ENCODE data around the gene FAM209A. TPM values are rescaled to one million over a fixed set of nuclear protein-coding genes. Genes with fewer than 3 reads are reported as not detected.

FAM209A gene
- total RNA-seq, 1 experiment from 2014 or later = 0.34 TPM

DNA sequence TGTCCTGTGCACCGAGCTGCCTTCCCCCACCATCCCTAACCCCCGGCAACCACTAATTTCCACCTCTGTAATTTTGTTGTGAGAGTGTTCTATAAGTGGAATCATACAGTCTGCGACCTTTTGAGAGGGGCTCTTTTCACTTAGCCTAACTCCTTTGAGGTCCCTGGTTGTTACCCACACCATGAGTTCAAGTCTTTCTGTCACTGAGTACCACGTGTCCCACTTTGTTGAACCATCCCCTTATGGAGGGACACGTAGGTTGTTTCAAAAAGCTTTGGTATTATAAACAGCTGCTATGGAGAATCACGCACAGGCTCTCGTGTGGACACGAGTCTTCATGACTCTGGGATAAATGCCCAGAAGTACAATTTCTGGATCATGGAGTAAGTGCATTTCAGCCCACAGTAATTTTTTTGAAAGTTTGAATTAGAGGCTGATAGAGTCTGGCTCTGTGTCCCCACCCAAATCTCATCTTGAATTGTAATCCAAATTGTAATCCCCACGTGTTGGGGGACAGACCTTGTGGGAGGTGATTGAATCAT is 18.0 kb downstream of the FAM209A start:
- TF ChIP-seq CEBPB (IDR thresholded peaks at IDR 0.05; ENCODE audit: low read depth) (no peak), ELF1 (IDR thresholded peaks at IDR 0.05; ENCODE audit: borderline replicate concordance, low read depth) (no peak), SP1 (IDR thresholded peaks at IDR 0.05; ENCODE audit: low read depth) (no peak)
- TF ChIP-seq, protein P1, sequence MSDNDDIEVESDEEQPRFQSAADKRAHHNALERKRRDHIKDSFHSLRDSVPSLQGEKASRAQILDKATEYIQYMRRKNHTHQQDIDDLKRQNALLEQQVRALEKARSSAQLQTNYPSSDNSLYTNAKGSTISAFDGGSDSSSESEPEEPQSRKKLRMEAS (IDR thresholded peaks at IDR 0.05) = no peak
- H2AFZ ChIP-seq (ENCODE audit: low read depth, low read length, poor library complexity, severe bottlenecking) = no peak overlapping the region
- H3K79me2 ChIP-seq (ENCODE audit: insufficient read depth, low read length) = no peaks in the 10 kb centered on the region
- no peaks in the 10 kb centered on the region for H3K27me3 ChIP-seq (ENCODE audit: insufficient read depth, low read length)
- H3K36me3 ChIP-seq (ENCODE audit: control insufficient read depth in 1 of 2, insufficient read depth in 2 of 2, low read length in 2 of 2) = no peaks in the 10 kb centered on the region
- no peak overlapping the region for H3K9ac ChIP-seq (ENCODE audit: low read length)
- no peaks in the 10 kb centered on the region for H3K4me1 ChIP-seq (ENCODE audit: control insufficient read depth in 1 of 2, insufficient read depth in 2 of 2, low read length in 2 of 2)
- intact Hi-C loops (cut with micrococcal nuclease) = no loop called here
- ATAC-seq (no peak), DNase-seq (ENCODE audit: low read depth, low spot score) (no peak)
- H3K9me2 ChIP-seq (ENCODE audit: insufficient read depth) = no peaks in the 10 kb centered on the region
- ChIA-PET POLR2A (no interaction called here), CTCF (no interaction called here), RAD21 (ENCODE audit: low non-redundant PET in 1 of 2, low total read pairs in 2 of 2, uncharacterized antibody in 2 of 2, unreplicated experiment in 2 of 2) (no interaction called here)
- BruUV-seq (replicated peaks) = no TSS peak
- H3K9me3 ChIP-seq (ENCODE audit: control insufficient read depth in 1 of 2, insufficient read depth in 1 of 2, low read depth in 1 of 2, low read length in 2 of 2) = no peaks in the 10 kb centered on the region
- no peaks in the 10 kb centered on the region for H4K20me1 ChIP-seq (ENCODE audit: insufficient read depth)
- no peak overlapping the region for H3K27ac ChIP-seq (ENCODE audit: low read depth, low read length)
- no peak overlapping the region for H3K4me2 ChIP-seq (ENCODE audit: low read length)
- H3K4me3 ChIP-seq (replicated peaks in 1 of 2; ENCODE audit: low read depth in 1 of 2, low read length in 2 of 2) = no peak overlapping the region

DNA sequence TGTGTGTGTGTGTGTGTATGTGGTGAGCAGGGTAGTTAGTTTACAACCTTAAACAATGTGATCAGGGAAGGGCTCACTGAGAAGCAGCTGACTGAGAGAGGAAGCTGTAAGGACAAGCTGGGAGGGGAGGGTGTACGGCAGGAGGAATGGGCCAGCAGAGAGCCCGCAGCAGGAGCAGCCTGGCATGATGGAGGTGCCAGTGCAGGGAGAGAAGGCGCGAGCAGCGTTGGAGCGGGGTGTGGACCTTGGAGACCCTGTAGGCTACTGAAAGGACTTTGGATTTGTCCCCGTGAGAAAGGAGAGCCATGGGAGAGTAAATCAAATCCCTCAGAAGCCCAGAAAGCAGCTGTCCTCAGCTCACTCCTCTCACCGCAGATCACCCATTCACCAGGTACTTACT is 27.0 kb downstream of the FAM209A start:
- Histone ChIP-seq H3K27me3 (ENCODE audit: insufficient read depth, low read length) (no peaks in the 10 kb centered on the region), H3K9me3 (ENCODE audit: control insufficient read depth in 1 of 2, insufficient read depth in 1 of 2, low read depth in 1 of 2, low read length in 2 of 2) (no peaks in the 10 kb centered on the region), H3K9me2 (ENCODE audit: insufficient read depth) (no peaks in the 10 kb centered on the region), H3K79me2 (ENCODE audit: insufficient read depth, low read length) (no peaks in the 10 kb centered on the region), H2AFZ (ENCODE audit: low read depth, low read length, poor library complexity, severe bottlenecking) (no peak overlapping the region), H3K27ac (ENCODE audit: low read depth, low read length) (no peak overlapping the region), H3K4me2 (ENCODE audit: low read length) (no peak overlapping the region), H3K9ac (ENCODE audit: low read length) (no peak overlapping the region), H3K36me3 (ENCODE audit: control insufficient read depth in 1 of 2, insufficient read depth in 2 of 2, low read length in 2 of 2) (no peaks in the 10 kb centered on the region), H4K20me1 (ENCODE audit: insufficient read depth) (no peaks in the 10 kb centered on the region), H3K4me1 (ENCODE audit: control insufficient read depth in 1 of 2, insufficient read depth in 2 of 2, low read length in 2 of 2) (peaks cover 14 to 27% of the 10 kb centered on the region in 2 experiments), H3K4me3 (replicated peaks in 1 of 2; ENCODE audit: low read depth in 1 of 2, low read length in 2 of 2) (no peak overlapping the region)
- no peak for ATAC-seq
- intact Hi-C loops (cut with micrococcal nuclease) = no loop called here
- TF ChIP-seq ZFX (IDR thresholded peaks at IDR 0.05) (no peak), CEBPB (IDR thresholded peaks at IDR 0.05; ENCODE audit: low read depth) (no peak)
- TF ChIP-seq, protein P2, sequence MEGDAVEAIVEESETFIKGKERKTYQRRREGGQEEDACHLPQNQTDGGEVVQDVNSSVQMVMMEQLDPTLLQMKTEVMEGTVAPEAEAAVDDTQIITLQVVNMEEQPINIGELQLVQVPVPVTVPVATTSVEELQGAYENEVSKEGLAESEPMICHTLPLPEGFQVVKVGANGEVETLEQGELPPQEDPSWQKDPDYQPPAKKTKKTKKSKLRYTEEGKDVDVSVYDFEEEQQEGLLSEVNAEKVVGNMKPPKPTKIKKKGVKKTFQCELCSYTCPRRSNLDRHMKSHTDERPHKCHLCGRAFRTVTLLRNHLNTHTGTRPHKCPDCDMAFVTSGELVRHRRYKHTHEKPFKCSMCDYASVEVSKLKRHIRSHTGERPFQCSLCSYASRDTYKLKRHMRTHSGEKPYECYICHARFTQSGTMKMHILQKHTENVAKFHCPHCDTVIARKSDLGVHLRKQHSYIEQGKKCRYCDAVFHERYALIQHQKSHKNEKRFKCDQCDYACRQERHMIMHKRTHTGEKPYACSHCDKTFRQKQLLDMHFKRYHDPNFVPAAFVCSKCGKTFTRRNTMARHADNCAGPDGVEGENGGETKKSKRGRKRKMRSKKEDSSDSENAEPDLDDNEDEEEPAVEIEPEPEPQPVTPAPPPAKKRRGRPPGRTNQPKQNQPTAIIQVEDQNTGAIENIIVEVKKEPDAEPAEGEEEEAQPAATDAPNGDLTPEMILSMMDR (IDR thresholded peaks at IDR 0.05 in 2 of 3, conservative IDR thresholded peaks at IDR 0.05 in 1 of 3; ENCODE audit: borderline replicate concordance in 1 of 3, insufficient read depth in 1 of 3, low read depth in 2 of 3, low read length in 2 of 3) = no peak
- no TSS peak for BruUV-seq (replicated peaks)
- ChIA-PET POLR2A (no interaction called here), CTCF (interaction anchor here (1.3 to 3.1 kb wide), 6 partner anchors 25 to 536 kb away, joined by 3 to 19 read pairs (median 10); partner anchors contain the start of gene TFAP2C), RAD21 (ENCODE audit: low non-redundant PET in 1 of 2, low total read pairs in 2 of 2, uncharacterized antibody in 2 of 2, unreplicated experiment in 2 of 2) (no interaction called here)
- DNase-seq (ENCODE audit: low read depth, low spot score) = no peak
